Rectal smooth muscle tissue (tissue), 1 donor: Measurements from ENCODE around the gene UBAC2.

Source experiments
- H3K27ac ChIP-seq: one replicate; pipeline ENCODE4 v1.7.0; 2013; ENCODE audit warnings: low read depth, low read length, inconsistent platforms
- H3K27me3 ChIP-seq: one replicate; pipeline ENCODE4 v1.7.0; 2013; ENCODE audit warnings: low read length; ENCODE audit not compliant: control insufficient read depth, insufficient read depth
- H3K36me3 ChIP-seq: one replicate; pipeline ENCODE4 v1.7.0; 2013; ENCODE audit warnings: low read length; ENCODE audit not compliant: control insufficient read depth, insufficient read depth
- H3K4me1 ChIP-seq: one replicate; pipeline ENCODE4 v1.7.0; 2013; ENCODE audit warnings: low read length; ENCODE audit not compliant: control insufficient read depth, insufficient read depth
- H3K4me3 ChIP-seq: one replicate; pipeline ENCODE4 v1.7.0; 2013; ENCODE audit warnings: low read length
- H3K9ac ChIP-seq: one replicate; pipeline ENCODE4 v1.7.0; 2013; ENCODE audit warnings: low read length

Gene UBAC2

GRCh38 chr13:99271249-99271648 is 70.6 kb downstream of the UBAC2 start:
- Histone ChIP-seq H3K4me3 (no peak overlapping the region), H3K27me3 (no peaks in the 10 kb centered on the region), H3K9ac (no peak overlapping the region), H3K27ac (no peak overlapping the region), H3K4me1 (no peaks in the 10 kb centered on the region), H3K36me3 (no peaks in the 10 kb centered on the region)

GRCh38 chr13:99272481-99272880 is 71.8 kb downstream of the UBAC2 start:
- Histone ChIP-seq H3K36me3 (no peaks in the 10 kb centered on the region), H3K4me3 (no peak overlapping the region), H3K27ac (no peak overlapping the region), H3K4me1 (no peaks in the 10 kb centered on the region), H3K27me3 (no peaks in the 10 kb centered on the region), H3K9ac (no peak overlapping the region)

DNA sequence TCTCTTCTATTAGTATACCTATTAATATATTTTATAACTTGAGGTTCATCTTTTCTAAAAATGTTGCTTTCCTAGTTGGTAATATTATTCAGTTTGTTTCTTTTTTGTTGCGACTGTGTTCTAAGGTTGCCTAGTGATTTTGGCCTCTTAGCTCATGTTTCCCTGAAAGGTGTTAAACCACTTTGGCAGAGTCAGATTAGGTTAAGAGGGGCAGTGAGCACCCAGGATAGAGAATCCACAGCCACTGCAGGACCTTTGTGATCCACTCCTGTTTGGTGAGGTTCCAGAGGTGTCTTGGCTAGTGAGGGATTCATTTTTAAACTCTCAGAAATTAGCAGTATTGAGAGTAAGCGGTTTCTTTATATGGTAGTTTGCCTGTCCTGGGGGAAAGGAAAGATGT is 72.5 kb downstream of the UBAC2 start:
- H3K9ac ChIP-seq: no peak overlapping the region
- no peak overlapping the region for H3K4me3 ChIP-seq
- H3K4me1 ChIP-seq: no peaks in the 10 kb centered on the region
- H3K27ac ChIP-seq: no peak overlapping the region
- H3K27me3 ChIP-seq: no peaks in the 10 kb centered on the region
- H3K36me3 ChIP-seq: no peaks in the 10 kb centered on the region

GRCh38 chr13:99275093-99275469 is 74.4 kb downstream of the UBAC2 start:
- Histone ChIP-seq H3K36me3 (no peaks in the 10 kb centered on the region), H3K4me1 (no peaks in the 10 kb centered on the region), H3K9ac (no peak overlapping the region), H3K27ac (no peak overlapping the region), H3K4me3 (no peak overlapping the region), H3K27me3 (no peaks in the 10 kb centered on the region)

- H3K4me1 ChIP-seq: no peaks in the 10 kb centered on the region
- H3K9ac ChIP-seq: no peak overlapping the region
- no peak overlapping the region for H3K27ac ChIP-seq
- H3K4me3 ChIP-seq: no peak overlapping the region
- H3K36me3 ChIP-seq: no peaks in the 10 kb centered on the region
- H3K27me3 ChIP-seq: no peaks in the 10 kb centered on the region
Measured at GRCh38 chr13:99276706-99277105, 76.1 kb downstream of the UBAC2 start.

GRCh38 chr13:99277629-99278028 is 77.0 kb downstream of the UBAC2 start:
- H3K4me1 ChIP-seq: peaks cover 3% of the 10 kb centered on the region
- H3K9ac ChIP-seq: no peak overlapping the region
- H3K27me3 ChIP-seq: no peaks in the 10 kb centered on the region
- no peak overlapping the region for H3K4me3 ChIP-seq
- H3K36me3 ChIP-seq: no peaks in the 10 kb centered on the region
- no peak overlapping the region for H3K27ac ChIP-seq

DNA sequence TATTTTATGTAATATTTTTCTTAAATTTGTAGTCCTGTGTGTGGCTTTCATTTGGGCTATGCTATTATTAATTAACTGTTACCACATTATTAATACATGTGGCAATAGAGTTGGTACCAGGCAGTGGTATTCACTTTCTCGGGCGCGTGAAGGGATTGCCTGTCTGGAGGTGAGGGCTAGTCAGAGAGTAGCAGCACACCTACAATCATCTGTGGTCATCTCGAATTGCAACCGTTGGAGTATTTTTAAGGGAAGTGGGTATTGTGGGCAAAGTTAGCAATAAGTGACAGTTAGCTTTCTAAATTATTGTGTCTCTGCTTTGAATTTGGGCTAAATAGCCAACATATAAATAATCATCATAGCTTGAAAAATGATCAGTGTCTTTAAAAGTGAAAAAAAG is 77.5 kb downstream of the UBAC2 start:
- Histone ChIP-seq H3K27me3 (no peaks in the 10 kb centered on the region), H3K27ac (no peak overlapping the region), H3K36me3 (no peaks in the 10 kb centered on the region), H3K9ac (no peak overlapping the region), H3K4me3 (no peak overlapping the region), H3K4me1 (peaks cover 3% of the 10 kb centered on the region)

- Histone ChIP-seq H3K27ac (no peak overlapping the region), H3K4me3 (no peak overlapping the region), H3K36me3 (no peaks in the 10 kb centered on the region), H3K4me1 (peaks cover 3% of the 10 kb centered on the region), H3K9ac (no peak overlapping the region), H3K27me3 (no peaks in the 10 kb centered on the region)
Measured at GRCh38 chr13:99278843-99279242, 78.2 kb downstream of the UBAC2 start.

DNA sequence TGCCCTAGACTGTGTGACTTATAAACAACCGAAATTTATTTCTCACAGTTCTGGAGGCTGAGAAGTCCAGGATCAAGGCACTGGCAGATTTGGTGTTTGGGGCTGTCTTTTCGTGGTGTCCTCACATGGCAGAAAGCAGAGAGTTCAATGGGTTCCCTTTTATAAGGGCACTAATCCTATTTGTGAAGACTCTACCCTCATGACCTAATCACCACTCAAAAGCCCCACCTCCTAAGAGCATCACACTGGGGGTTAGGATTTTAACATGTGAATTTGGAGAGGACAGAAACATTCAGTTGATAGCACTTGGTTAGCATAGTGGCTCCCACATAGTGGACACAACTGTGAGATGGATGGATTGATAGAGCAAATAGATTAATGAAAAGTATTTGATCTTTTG is 79.0 kb downstream of the UBAC2 start:
- Histone ChIP-seq H3K4me1 (peaks cover 3% of the 10 kb centered on the region), H3K27me3 (no peaks in the 10 kb centered on the region), H3K4me3 (no peak overlapping the region), H3K36me3 (no peaks in the 10 kb centered on the region), H3K9ac (no peak overlapping the region), H3K27ac (no peak overlapping the region)

- Histone ChIP-seq H3K9ac (no peak overlapping the region), H3K27ac (no peak overlapping the region), H3K4me1 (peaks cover 3% of the 10 kb centered on the region), H3K27me3 (no peaks in the 10 kb centered on the region), H3K4me3 (no peak overlapping the region), H3K36me3 (no peaks in the 10 kb centered on the region)
Measured at GRCh38 chr13:99280166-99280565, 79.5 kb downstream of the UBAC2 start.

GRCh38 chr13:99281811-99282263 is 81.2 kb downstream of the UBAC2 start:
- Histone ChIP-seq H3K27me3 (no peaks in the 10 kb centered on the region), H3K4me1 (peaks cover 7% of the 10 kb centered on the region), H3K36me3 (no peaks in the 10 kb centered on the region), H3K9ac (no peak overlapping the region), H3K27ac (peak overlapping the region; percentile 27), H3K4me3 (no peak overlapping the region)

DNA sequence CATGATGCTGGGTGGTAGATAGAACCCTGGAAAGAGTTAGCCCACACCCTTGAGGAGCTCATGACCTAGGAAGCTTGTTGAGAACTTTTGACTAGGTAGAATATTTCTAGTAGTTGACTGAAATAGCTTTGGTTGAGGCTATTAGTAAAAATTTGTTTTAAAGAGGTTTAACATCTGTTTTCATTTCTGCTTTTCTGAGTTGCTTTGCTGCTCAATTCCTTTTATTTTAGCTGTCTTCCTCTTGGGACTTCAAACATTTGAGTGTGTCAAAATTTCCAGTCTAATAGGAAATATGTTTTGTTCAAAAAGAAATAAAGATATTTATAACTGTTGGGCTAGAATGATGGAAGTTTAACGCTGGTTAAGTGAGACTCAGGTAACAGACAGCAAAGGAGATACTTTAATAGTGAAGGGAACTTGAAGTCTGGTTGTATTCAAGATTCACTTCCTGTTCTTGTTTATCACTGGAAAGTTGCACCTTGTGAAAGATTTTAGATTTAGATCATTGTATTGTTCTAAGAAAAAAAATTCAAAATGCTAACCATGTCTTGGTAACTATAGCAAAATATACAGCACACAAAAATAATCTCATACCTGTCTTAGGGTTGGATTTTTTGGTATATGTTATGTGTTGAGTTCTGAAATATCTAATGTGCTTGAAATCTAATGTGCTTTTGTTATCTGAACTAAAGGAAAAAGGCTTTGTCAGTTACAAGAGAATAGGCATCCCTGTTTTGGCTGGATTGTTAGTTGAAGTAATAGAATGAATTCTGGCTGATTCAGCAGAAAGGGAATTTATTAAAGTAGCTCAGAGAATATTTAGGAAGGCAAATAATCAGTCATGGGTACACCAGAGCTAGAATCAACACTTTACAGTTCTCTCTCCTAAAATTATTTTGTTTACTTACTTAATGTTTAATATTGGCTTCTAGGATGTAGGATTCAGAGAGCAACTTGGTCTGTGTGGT is 81.9 kb downstream of the UBAC2 start:
- Histone ChIP-seq H3K27ac (peak overlapping the region; percentile 27), H3K4me3 (no peak overlapping the region), H3K9ac (no peak overlapping the region), H3K4me1 (peaks cover 7% of the 10 kb centered on the region), H3K36me3 (no peaks in the 10 kb centered on the region), H3K27me3 (no peaks in the 10 kb centered on the region)
